Fibroblast of the aortic adventitia (primary cell): ENCODE data around the gene ARHGAP10. TPM values are rescaled to one million over a fixed set of nuclear protein-coding genes. Genes with fewer than 3 reads are reported as not detected.

Experiments used
- DNase-seq: peaks from one replicate; pipeline ENCODE4 v3.0.0-alpha.2; 2010; ENCODE audit warnings: low read depth
- H3K4me3 ChIP-seq: 2 replicates; pipeline ENCODE4 v1.5.1; 2011; ENCODE audit warnings: low read depth, mild to moderate bottlenecking, control low read depth, low read length, moderate library complexity
- total RNA-seq: library from RNA; depleted of rRNA; stranded (reverse); fragments of >200 nt; gene quantifications from 2 replicates; pipeline ENCODE4 v1.2.3, GENCODE V29; 2012; ENCODE audit warnings: low replicate concordance
- TF ChIP-seq, protein P1 (sequence below): IDR thresholded peaks from 2 replicates; pipeline ENCODE4 v1.5.1; 2011; ENCODE audit warnings: mild to moderate bottlenecking, low read length, control low read depth, inconsistent platforms; ENCODE audit not compliant: insufficient read depth

ARHGAP10 gene
- total RNA-seq, 1 donor: 45.0 TPM

DNA sequence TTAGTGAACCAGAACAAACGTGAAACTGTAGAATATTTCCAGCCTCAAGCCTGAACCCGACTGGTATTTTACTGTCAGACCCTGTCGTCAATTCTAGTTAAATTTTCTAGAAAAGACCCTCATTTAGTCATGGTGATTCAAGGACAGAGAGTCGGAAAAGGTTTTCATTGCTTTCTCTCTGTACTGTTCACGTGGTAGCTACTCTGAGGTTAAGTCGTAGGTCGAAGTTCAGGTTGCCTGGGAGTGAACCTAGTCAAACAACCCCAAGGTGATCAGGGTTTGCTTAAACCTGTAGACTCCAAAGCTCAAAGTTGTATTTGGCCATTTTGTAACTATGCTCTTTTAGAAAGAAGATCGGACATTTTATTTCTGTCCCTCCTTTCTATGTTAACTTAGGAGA is 283.6 kb downstream of the ARHGAP10 start:
- H3K4me3 ChIP-seq: no peak overlapping the region
- no peak for DNase-seq
- TF ChIP-seq, protein P1, sequence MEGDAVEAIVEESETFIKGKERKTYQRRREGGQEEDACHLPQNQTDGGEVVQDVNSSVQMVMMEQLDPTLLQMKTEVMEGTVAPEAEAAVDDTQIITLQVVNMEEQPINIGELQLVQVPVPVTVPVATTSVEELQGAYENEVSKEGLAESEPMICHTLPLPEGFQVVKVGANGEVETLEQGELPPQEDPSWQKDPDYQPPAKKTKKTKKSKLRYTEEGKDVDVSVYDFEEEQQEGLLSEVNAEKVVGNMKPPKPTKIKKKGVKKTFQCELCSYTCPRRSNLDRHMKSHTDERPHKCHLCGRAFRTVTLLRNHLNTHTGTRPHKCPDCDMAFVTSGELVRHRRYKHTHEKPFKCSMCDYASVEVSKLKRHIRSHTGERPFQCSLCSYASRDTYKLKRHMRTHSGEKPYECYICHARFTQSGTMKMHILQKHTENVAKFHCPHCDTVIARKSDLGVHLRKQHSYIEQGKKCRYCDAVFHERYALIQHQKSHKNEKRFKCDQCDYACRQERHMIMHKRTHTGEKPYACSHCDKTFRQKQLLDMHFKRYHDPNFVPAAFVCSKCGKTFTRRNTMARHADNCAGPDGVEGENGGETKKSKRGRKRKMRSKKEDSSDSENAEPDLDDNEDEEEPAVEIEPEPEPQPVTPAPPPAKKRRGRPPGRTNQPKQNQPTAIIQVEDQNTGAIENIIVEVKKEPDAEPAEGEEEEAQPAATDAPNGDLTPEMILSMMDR: no peak

DNA sequence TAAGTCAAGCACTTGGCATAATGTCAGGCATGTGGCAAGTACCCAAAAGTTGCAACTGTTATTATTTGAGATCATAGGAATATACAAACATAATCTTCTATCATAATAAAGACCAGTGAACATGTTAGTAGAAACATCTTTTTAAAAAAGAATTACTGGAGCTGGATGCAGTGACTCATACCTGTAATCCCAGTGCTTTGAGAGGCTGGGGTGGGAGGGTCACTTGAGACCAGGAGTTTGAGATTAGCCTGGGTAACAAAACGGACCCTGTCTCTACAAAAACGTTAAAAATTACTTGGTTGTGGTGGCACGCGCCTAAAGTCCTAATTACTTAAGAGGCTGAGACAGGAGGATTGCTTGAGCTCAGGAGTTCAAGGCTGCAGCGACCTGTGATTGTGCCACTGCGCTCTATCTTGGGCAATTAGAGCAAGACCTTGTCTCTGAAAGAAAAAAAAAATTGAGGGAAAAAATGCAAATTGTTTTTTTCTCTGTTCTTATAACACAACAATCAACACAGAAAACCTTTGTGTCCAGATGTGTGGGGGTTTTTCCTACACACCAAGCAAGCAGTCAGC is 284.3 kb downstream of the ARHGAP10 start:
- TF ChIP-seq, protein P1: no peak
- no peak for DNase-seq
- H3K4me3 ChIP-seq: no peak overlapping the region

DNA sequence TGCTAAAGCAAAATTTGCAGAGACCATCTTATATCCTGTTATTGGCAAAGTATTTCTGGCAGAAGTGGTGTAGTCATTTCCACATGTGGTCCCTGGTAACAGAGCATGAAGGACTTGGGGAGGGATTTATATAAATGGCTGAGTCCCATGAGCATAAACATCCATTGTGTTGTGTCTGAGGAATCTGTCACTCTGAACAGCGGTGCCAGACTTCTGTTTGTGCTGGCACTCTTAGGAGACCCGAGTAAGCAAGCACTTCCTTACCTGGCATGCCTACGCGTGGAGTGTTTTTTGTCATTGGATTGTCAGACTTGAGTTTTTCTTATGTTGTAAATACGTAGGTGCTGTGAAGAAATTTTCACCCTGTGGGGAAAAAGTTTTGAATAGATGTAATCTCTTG is 285.9 kb downstream of the ARHGAP10 start:
- H3K4me3 ChIP-seq: no peak overlapping the region
- DNase-seq: peak; percentile 80
- TF ChIP-seq, protein P1: no peak

DNA sequence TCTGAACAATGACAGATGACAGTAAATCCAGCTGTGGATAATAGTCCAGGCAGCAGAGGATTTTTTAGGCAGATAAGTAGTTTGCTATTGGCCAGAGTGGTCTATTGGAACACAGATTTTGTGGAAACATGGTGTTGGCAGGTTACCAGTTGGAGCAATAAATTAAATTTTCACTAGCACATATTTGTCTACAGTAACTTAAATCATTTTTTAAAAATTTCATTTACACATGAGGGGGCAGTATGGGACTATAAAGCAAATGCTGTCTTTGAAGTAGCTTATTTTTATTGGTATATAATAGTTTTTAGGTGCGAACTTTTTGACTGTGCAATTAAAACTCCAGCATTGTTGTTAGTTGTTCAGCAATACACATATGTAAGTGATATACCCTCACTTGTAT is 289.8 kb downstream of the ARHGAP10 start:
- peak; percentile 49 for DNase-seq
- H3K4me3 ChIP-seq: no peak overlapping the region
- TF ChIP-seq, protein P1: peak; percentile 6

DNA sequence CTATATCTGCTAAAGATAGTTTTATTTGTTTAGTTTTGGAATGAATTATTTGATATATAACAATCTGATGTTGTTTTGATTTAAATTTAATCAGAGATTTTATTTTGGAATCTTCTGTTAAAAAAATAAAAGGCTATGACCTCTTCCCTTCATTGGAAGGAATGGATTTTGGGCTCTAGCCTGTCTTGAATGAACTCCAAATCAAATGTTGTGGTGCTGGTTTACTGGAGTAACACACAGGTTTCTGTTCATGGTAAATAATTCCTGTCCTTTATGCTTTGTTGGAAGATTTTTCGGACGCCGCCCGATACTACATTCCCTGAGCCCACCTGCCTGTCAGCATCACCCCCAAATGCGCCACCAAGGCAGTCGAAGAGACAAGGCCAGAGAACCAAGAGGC is 291.1 kb downstream of the ARHGAP10 start:
- no peak for DNase-seq
- no peak overlapping the region for H3K4me3 ChIP-seq
- TF ChIP-seq, protein P1: no peak

DNA sequence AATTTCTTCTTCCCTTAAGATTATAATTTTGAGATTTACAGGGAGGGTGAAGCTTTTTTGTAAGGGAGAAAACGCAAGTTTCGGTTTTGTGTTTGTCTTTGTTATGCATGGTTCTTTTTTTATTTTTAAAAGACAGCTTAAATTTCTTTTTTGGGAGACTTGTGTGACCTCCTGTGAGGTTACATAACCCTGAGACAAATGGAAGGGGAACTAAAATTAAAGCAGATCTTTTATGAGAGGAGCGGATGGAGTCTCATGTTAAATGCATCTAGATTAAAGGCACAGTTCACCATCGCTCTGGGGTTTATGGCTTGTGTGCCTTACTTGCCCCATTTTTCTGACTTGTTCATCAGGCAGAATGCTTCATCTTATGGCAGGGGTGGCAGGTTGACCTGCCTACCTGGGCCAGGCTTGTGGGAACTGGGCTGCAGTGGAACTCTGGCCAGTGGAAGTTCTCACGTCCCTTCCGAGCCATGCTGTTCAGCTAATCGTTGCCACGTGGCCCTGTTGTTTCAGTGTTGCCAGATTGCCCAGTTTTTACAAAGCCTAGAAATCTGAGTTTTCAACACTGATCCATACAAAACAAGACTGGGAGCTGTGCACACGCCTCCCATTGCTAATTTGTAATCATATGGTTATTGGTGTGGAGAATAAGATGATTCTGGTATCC is 291.8 kb downstream of the ARHGAP10 start:
- DNase-seq: no peak
- peak overlapping the region; percentile 11 for H3K4me3 ChIP-seq
- TF ChIP-seq, protein P1: no peak
